ENCODE results near the gene USP11.

GRCh38 chrX:47232197-47232802 lies 509 bp upstream of the USP11 start:
- TF ChIP-seq ZNF565 (CRISPR knock-in tag; conservative IDR thresholded peaks at IDR 0.05; ENCODE audit: low read depth): no peak
- TF ChIP-seq PPARA (CRISPR knock-in tag; IDR thresholded peaks at IDR 0.05; ENCODE audit: borderline replicate concordance): no peak
- no peak for TF ChIP-seq ISL1 (CRISPR knock-in tag; IDR thresholded peaks at IDR 0.05)
- TF ChIP-seq ZFP30 (CRISPR knock-in tag; IDR thresholded peaks at IDR 0.05): no peak
- no peak for TF ChIP-seq CREB5 (CRISPR knock-in tag; IDR thresholded peaks at IDR 0.05; ENCODE audit: low read depth)
- no peak for TF ChIP-seq PATZ1 (CRISPR knock-in tag; IDR thresholded peaks at IDR 0.05; ENCODE audit: borderline replicate concordance)
- TF ChIP-seq OSR1 (CRISPR knock-in tag; IDR thresholded peaks at IDR 0.05): no peak
- no peak for TF ChIP-seq POU6F1 (CRISPR knock-in tag; IDR thresholded peaks at IDR 0.05; ENCODE audit: borderline replicate concordance, low read depth)
- no peak for TF ChIP-seq RARB (CRISPR knock-in tag; IDR thresholded peaks at IDR 0.05)
- no peak for TF ChIP-seq ZNF8 (CRISPR knock-in tag; IDR thresholded peaks at IDR 0.05)
- TF ChIP-seq ARNTL (CRISPR knock-in tag; IDR thresholded peaks at IDR 0.05; ENCODE audit: borderline replicate concordance, low read depth): no peak
- TF ChIP-seq ZFP3 (CRISPR knock-in tag; IDR thresholded peaks at IDR 0.05): no peak
- no peak for TF ChIP-seq BACH2 (CRISPR knock-in tag; IDR thresholded peaks at IDR 0.05; ENCODE audit: borderline replicate concordance)
- no peak for TF ChIP-seq CSDC2 (CRISPR knock-in tag; IDR thresholded peaks at IDR 0.05)

Measured in SK-N-SH treated with all-trans-retinoic acid at 6 μM for 48 hours (cell line).